Stimulated activated CD8-positive, alpha-beta memory T cell treated with anti-CD3 and anti-CD28 coated beads, Interleukin-12 subunit alpha, Interleukin-12 subunit beta, amount 100 ng/mL, for 1 hour (primary cell): ENCODE results near the gene SLC37A2.

Experiments used
- DNase-seq: peaks from one replicate; pipeline ENCODE4 v3.0.0-alpha.2; 2020; ENCODE audit warnings: low read depth

The SLC37A2 gene

DNA sequence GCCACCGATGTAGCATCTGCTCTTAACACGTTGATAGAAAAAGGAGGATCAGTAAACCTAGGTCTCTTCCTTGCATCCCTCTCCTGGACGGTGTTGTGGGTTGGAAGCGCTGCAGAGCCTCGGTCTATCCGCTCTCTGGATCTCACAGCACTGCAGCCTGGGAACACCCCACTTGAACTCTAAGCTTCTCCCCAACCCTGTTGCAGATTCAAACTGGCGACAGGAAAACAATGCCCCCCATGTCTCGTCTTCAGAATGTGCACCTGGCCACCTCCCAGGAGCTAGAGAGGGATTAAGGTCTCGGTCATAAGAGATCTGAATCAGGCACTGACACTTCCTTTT is 47.9 kb downstream of the SLC37A2 start:
- DNase-seq = peak; percentile 4

DNA sequence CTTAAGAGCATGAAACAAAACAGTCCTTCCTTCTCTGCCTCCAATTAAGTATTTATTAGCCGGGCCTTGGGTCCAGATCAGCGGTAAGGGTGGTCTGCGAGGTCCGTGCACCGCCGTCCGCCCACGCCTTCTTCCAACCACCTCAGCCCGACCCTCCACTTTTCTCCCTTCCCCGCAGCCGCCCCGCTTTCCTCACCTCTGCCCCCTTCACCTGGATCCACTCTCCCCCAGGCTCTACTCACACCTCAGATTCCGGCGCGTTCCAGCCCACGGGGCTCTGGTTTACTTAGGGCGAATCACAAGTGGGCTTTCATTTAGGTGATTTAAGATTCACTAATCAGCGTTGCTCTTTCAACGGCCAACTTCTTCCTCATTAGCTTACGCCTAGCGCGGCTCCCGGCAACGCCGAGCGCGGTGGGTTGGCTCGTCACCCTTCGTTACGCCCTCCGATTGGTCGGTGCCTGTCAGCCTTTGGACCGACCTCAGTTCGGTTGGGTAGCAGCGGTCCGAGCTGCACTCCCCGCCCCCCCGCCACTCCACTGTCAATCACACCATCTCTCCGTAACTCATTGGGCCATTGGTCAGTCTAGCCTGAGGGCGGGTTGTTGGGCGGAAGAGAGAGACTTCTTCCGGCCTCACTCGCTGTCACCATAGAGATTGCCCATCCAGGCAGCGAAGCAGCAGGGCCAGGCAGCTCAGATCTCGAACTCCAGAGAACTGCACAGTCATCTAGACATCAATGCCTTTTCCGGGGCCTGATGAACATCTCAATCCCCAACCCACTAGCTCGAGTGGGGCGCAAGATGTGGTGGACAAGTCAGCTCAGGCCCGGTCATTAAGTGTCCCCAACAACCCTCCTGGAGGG is 48.5 kb downstream of the SLC37A2 start, which contains the start of gene TMEM218:
TSS of gene TMEM218 (minus strand) at position 284 of the 865 bp plus-strand sequence. CDS start 9,385 bp downstream, outside the sequence.
- DNase-seq = peak; percentile 87

DNA sequence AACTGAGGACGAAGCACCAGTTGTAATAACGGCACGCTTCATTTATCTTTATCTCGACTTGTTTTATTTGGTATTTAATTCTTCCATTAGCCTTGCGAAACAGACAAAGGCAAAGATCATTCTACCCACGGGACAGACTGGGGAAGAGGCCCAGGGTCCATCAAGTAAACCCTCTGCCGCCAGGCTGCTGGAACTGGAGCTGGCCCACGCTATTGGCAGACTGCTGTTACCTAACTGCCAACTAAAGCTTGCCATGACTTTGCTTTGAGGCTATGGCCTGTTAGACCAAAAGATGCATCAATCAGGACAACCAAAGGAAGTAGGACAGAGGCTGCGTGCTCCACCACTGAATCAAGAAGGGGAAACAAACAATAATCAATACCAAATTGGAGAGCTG is 49.1 kb downstream of the SLC37A2 start:
- DNase-seq = no peak

DNA sequence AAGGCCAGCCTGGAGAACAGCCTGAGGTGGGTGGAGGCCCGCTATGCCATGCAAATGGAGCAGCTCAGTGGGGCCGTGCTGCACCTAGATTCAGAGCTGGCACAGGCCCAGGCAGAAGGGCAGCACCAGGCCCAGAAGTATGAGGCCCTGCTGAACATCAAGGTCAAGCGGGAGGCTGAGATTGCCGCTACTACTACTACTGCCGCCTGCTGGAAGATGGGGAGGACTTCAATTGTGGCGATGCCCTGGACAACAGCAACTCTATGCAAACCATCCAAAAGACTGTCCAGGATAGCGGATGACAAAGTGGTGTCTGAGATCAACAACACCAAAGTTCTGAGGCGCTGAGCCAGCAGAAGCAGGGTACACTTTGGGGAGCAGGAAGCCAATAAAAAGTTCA is 51.4 kb downstream of the SLC37A2 start:
- DNase-seq = no peak

DNA sequence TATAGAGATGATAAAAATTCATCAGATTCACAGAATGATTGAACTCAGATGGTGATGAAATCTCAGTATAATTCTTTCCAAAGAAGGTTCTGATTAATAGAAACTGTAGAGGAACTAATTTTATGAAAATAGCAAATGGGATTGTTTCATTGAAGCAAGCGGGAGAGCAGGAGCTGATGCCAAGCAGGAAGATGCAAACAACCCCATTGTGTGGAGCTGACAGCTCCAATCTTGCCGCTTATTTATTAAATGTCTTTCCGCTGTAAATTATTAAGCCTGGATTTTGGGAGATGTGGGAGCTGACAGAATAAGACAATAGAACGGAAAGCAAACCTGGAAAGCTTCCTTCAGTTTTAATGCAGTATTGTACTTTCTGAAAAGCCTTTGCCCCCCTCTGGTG is 54.3 kb downstream of the SLC37A2 start:
- no peak for DNase-seq

DNA sequence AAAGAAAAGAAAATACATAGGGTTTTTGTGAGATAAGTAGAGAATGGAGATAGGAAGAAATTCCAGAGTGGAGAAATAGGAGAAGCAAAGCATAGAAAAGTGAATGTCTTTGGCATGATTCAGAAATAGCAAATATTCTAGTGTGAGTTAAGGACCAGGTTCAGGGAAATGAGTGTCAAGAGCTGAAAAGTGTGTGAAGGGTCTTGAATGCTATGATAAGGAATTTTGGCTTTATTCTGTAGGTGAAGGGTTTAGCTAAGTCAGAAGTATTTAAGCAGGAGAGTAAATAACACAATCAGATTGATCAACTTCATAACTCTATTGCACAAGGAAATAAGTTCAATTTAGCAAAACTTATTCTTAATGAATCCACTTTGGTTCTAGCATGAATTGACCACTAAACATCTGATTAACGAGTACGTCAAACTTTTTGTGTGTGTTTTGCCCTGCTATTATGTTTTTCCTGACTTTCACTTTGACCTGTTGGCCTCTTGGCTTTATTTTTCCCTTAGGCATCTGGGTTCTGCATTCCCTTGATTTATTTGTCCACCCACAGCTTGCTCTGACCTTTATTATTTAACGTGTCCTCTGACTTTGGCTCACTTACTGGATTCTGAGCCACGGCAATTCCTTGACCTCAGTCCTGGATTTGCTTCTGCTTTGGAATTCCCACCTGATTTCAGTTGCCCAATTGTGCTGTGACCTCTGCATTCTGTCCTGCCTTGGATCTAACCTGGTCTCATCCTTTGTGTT is 60.3 kb downstream of the SLC37A2 start:
- no peak for DNase-seq

DNA sequence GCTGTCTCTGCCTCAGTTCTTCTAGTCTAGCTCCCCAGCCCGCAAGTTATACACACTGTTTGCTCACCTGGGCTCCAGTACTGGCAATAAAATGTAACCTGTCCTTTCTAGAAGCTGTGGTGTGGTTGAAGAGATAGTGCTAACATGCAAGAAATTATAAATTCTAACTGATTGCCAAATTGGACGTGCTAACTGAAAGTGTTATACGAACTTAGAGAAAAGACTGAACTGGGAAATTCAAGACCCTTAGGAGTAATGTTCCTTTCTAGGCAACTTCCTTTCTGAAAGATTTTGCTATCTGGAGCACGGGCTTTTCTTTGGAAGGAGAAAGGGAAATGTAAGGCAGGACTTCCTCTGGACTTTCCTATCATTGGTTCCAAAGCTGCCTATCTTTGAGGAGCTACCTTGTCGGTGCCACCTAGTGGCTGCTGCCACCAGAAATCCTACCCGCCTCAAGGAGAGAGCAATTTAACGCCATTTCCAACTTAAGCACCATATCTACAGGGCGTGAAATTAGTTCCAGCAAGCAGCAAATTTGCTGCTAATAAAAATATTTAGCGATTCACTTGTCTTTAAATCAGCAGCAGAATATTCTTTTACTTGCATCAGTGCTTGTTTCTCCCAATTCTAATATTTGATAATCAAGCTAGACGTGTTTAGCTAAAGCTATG is 61.0 kb downstream of the SLC37A2 start:
- no peak for DNase-seq

DNA sequence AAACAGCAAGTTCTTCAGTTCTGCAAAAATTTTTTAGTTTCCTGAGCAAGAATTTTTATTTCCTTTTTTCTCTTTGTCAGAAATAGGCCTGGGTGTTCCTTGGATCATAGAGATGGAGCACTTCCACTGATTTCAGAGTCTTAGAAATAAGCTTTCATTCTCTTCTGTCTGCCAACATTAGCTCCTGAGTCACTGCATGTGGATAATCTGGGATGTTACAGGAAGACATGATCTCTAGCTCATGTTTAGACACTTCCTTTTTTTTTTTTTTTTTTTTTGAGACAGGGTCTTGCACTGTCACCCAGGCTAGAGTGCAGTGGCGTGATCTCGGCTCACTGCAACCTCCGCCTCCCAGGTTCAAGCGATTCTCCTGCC is 61.5 kb downstream of the SLC37A2 start:
- DNase-seq = no peak

DNA sequence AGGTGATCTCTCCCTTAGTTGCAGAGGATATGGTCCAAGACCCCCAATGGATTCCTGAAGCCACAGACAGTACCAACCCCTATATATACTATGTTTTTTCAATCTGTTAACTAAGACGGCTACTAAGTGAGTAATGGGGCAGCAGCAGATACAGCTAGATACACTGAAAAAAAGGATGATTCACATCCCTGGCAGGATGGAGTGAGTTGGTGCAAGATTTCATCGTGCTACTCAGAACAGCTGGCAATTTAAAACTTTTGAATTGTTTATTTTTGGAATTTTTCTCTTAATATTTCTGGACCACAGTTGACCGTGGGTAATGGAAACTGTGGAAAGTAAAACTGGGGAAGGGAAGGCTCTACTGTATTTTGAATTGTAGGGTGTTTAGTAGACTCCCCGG is 65.3 kb downstream of the SLC37A2 start:
- no peak for DNase-seq

DNA sequence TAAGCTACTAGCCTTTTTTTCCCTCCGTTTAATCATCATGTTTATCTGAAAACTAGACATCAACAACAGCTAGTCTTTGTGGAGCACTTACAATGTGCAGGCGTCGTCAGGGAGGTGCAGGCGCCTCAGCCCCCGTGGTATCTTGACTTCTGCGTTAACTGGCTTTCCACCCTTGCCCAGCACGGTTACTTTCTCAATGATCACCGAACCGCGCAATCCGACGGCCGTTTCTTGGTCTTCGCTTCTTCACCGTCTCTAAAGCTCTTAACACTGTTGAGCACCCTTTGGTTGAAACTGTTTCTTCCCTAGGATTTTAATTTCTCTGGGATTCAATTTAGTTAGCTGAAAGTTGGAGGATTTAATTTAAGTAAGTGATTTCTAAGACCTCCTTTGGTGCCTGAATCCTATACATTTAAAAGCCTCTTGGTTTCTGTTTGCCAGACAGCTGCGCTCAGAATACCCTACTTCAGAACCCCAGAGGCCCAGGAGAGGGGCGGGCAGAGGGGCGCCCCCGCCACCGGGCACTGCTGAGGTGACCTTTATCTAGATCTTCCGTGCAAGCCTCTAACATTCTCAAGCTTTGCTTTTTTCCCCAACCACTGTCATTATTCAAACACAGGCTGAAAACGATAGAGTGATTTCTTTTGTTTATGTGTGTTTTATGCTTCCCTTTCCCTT is 66.3 kb downstream of the SLC37A2 start:
- no peak for DNase-seq

DNA sequence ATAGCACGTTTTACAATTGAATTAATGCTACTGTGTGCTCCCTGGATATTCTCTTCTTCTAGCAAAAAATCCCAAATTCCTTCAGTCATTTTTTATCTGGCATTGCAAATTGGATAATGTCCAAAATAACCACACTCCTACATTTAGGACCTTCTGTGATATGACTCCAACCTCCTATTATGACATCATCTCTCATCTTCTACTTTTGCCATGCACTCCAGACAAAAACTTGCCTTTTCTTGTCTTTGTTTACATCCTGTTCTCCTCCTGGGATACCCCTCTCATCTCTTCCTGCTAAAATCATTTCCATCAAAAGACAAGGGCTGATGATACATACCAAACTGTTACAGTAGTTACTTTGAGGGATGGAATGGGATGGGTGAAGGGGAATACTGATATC is 69.0 kb downstream of the SLC37A2 start:
- no peak for DNase-seq

DNA sequence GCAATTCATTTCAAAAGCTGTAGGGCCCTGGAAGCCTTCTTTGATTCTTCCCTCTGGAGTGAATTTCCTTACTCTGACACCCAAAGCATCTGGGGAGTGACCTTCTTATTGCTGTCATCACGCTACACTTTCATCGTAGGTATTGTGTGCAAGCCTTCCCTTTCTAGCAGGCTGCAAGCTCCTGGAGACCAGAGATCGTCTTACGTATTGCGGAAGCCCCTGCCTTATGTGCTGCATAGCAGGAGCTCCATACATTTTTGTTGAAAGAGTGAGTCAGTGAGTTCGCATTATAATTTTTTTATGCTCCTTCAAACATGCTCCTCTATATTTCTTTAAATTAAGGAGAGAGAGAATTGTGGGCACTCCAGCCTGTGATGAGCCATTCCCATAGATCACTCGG is 69.5 kb downstream of the SLC37A2 start:
- DNase-seq = no peak

DNA sequence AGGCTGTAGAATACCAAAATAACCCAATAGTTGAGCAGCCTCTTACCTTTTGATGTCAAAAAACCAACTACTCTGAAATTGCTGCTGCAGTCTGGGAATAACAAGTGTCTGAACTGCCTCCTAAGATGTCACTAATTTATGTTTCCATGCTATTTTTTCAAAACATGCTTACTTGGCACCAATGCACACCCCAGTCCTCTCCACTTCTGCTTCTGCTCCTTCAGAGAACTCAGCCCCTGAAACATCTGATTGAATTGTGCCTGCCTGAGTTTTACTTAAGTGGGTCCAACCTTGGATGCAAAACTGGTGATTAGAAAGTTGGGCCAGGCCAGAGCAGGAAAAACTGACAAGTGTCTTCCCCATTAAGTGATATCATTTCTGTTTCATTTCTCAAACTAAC is 72.9 kb downstream of the SLC37A2 start:
- no peak for DNase-seq

DNA sequence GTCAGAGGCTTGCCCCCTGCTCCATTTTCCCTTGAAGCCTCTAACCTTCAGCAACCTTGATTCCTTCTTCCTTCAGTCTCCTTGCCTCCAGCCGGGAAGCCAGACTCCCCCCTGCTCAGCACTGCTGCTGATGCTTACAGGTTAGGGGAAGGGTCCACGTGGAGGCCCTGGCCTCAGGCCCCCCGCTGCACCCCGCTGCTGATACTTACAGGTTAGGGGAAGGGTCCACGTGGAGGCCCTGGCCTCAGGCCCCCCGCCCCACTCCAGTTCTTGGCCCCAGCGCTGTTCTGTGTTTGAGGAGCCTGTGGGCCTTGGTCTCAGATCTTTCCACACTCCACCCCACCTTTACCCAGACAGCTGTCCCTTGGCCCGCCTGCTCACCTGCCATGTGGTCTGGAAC is 75.9 kb downstream of the SLC37A2 start:
- DNase-seq = no peak

DNA sequence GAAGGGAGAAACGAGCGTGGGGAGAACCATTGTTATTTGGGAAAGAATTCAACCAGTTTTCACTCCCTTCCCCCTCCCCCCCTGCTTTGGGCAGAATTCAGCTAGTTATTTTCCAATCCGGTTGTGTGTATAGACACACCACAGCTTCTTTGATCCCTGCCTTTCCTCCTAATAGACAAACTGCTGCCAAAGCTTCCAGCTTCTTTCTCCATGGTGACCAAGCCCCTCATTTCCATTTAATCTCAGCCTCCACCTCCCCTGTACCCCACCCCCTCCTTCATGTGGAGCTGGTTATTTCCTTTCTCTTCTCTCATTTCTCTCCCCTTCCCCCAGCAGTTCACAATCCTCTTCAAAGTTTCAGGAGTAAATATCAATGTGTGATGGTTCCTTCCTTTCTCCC is 76.7 kb downstream of the SLC37A2 start:
- no peak for DNase-seq
